Thoracic aorta (tissue), 2 donors: Measurements from ENCODE around the gene MC4R. TPM values are rescaled to one million over a fixed set of nuclear protein-coding genes. Genes with fewer than 3 reads are reported as not detected.

Source experiments
- ATAC-seq: fragments of 150-250 bp; one replicate; pipeline ENCODE4 v1.8.0; 2017; ENCODE audit warnings: low read depth; ENCODE audit not compliant: insufficient number of reproducible peaks, low FRiP score
- DNase-seq: peaks from one replicate; pipeline ENCODE4 v3.0.0-alpha.2; 2020; ENCODE audit warnings: low spot score
- H3K27ac ChIP-seq, 2 donors: fragments of 200-600 bp; sonication (generic); 1 replicate in 1 of 2; 2 replicates in 1 of 2; pipeline ENCODE4 v1.5.1; 2016; ENCODE audit warnings: mild to moderate bottlenecking in 2 of 2, moderate library complexity in 2 of 2
- H3K27me3 ChIP-seq: fragments of 200-600 bp; sonication (generic); replicated peaks from 2 replicates; pipeline ENCODE4 v1.6.0; 2016; ENCODE audit warnings: mild to moderate bottlenecking; ENCODE audit not compliant: insufficient read depth
- H3K36me3 ChIP-seq: fragments of 200-600 bp; sonication (generic); one replicate; pipeline ENCODE4 v1.5.1; 2016
- H3K4me1 ChIP-seq, 2 donors: fragments of 200-600 bp; sonication (generic); 1 replicate in 1 of 2; 2 replicates in 1 of 2; pipeline versions ENCODE4 v1.5.1 to v1.6.0; 2016; ENCODE audit warnings: low read depth in 2 of 2, mild to moderate bottlenecking in 1 of 2; ENCODE audit not compliant: control insufficient read depth in 1 of 2
- H3K4me3 ChIP-seq: fragments of 200-600 bp; sonication (generic); 2 replicates; pipeline ENCODE4 v1.5.1; 2016; ENCODE audit warnings: mild to moderate bottlenecking
- H3K9me3 ChIP-seq: fragments of 200-600 bp; sonication (generic); 2 replicates; pipeline ENCODE4 v1.5.1; 2016
- total RNA-seq, 2 donors: library from RNA; depleted of rRNA; stranded (reverse); fragments of >200 nt; gene quantifications; one replicate each; pipeline versions ENCODE4 v1.1.0 to v1.2.3, GENCODE V29; 2016
- TF ChIP-seq, protein P1 (sequence below): fragments of 200-600 bp; sonication (generic); IDR thresholded peaks from one replicate; pipeline ENCODE4 v1.5.1; 2019; ENCODE audit warnings: antibody characterized with exemption

Gene MC4R
- total RNA-seq, 2 donors from 2014 or later: not detected

DNA sequence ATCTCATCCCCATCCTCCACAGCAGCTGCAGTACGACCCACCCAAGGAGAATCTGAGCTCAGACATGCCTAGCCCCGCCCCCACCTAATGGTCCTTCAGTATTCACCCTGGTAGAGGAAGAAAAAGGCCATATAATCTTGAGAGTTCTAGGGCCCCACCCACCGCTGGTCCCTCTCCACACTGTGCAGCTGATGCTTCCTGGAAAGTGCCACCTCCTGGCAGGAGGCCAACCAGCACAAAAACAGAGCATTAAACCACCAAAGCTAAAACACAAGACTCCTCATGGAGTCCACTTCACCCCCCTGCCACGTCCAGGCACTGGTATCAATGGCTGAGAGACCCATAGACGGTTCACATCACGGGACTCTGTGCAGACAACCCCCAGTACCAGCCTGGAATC lies 40.7 kb downstream of the MC4R start:
- Histone ChIP-seq H3K27ac (no peak overlapping the region), H3K27me3 (no peaks in the 10 kb centered on the region), H3K4me3 (no peak overlapping the region), H3K36me3 (no peaks in the 10 kb centered on the region), H3K4me1 (no peaks in the 10 kb centered on the region), H3K9me3 (no peaks in the 10 kb centered on the region)
- no peak for DNase-seq
- TF ChIP-seq, protein P1, sequence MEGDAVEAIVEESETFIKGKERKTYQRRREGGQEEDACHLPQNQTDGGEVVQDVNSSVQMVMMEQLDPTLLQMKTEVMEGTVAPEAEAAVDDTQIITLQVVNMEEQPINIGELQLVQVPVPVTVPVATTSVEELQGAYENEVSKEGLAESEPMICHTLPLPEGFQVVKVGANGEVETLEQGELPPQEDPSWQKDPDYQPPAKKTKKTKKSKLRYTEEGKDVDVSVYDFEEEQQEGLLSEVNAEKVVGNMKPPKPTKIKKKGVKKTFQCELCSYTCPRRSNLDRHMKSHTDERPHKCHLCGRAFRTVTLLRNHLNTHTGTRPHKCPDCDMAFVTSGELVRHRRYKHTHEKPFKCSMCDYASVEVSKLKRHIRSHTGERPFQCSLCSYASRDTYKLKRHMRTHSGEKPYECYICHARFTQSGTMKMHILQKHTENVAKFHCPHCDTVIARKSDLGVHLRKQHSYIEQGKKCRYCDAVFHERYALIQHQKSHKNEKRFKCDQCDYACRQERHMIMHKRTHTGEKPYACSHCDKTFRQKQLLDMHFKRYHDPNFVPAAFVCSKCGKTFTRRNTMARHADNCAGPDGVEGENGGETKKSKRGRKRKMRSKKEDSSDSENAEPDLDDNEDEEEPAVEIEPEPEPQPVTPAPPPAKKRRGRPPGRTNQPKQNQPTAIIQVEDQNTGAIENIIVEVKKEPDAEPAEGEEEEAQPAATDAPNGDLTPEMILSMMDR: no peak
- no peak for ATAC-seq

DNA sequence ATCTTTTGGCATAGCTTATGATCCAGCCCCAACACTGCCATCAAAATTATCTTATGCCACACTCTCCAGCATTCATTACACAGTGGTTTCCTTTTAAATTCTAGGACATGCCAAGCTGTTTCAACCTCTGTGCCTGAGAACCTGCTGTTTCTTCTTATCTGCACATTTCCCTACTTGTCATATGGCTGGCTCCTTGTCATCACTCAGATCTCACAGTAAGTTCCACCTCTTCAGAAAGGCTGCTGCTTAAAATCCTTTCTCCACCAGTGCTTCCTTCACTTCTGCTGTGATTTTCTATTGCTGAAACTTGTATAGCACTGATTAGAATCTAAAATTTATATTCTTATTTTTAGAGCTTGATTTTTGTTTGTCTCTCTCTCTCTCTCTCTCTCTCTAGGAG lies 43.4 kb downstream of the MC4R start:
- Histone ChIP-seq H3K9me3 (no peaks in the 10 kb centered on the region), H3K4me3 (no peak overlapping the region), H3K27me3 (no peaks in the 10 kb centered on the region), H3K4me1 (no peaks in the 10 kb centered on the region), H3K27ac (no peak overlapping the region), H3K36me3 (no peaks in the 10 kb centered on the region)
- ATAC-seq (no peak), DNase-seq (no peak)
- TF ChIP-seq, protein P1: no peak

DNA sequence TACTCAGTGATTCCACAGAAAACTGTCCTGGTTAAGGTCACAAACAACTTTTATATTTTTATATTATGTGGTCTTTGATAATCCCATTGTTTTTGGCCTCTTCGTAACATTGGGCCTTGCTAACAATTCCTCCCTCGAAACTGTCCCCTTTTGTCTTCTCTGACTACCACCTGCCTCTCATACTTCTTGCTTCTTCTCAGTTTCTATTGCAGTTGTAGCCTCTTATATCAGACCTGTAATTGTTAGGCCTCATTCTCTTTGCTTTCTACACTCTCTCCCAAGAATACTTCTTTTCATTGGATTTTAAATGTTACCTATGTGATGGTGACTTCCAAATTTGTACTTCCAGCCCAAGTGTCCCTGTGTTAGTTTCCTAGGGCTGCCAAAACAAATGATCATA lies 44.7 kb downstream of the MC4R start:
- TF ChIP-seq, protein P1: no peak
- DNase-seq (no peak), ATAC-seq (no peak)
- Histone ChIP-seq H3K27ac (no peak overlapping the region), H3K9me3 (no peaks in the 10 kb centered on the region), H3K4me3 (no peak overlapping the region), H3K27me3 (no peaks in the 10 kb centered on the region), H3K36me3 (no peaks in the 10 kb centered on the region), H3K4me1 (no peaks in the 10 kb centered on the region)

DNA sequence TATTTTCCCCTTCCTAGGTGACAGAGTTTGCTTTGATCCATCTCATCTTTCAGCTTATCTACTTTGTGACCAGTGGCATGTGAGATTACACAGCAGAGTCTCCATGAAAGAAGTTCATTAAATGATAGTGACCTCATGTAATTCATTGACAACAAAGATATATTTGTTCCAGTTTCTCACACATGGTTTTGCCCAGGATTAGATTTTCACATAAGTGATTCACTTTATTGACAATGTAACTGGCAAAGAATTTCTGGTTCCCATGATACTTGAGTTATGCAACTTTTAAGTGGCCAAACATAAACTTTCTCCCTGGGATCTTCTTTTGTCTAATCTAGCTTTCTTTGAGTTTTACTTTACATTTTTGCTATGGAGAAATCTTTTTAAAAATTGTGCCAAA lies 50.0 kb downstream of the MC4R start:
- ATAC-seq: no peak
- Histone ChIP-seq H3K9me3 (no peaks in the 10 kb centered on the region), H3K27me3 (no peaks in the 10 kb centered on the region), H3K27ac (no peak overlapping the region), H3K4me1 (no peaks in the 10 kb centered on the region), H3K36me3 (no peaks in the 10 kb centered on the region), H3K4me3 (no peak overlapping the region)
- TF ChIP-seq, protein P1: no peak
- DNase-seq: no peak
